Duodenal mucosa (tissue), 2 donors: Measurements from ENCODE around the gene RNF121.

Experiments used
- H3K27ac ChIP-seq: one replicate; pipeline ENCODE4 v1.7.0; 2013; ENCODE audit warnings: low read depth, low read length
- H3K27me3 ChIP-seq, 2 donors: one replicate each; pipeline ENCODE4 v1.7.0; 2013; ENCODE audit warnings: low read length in 2 of 2, control low read depth in 1 of 2; ENCODE audit not compliant: insufficient read depth in 2 of 2, control insufficient read depth in 1 of 2
- H3K36me3 ChIP-seq, 2 donors: one replicate each; pipeline ENCODE4 v1.7.0; 2013; ENCODE audit warnings: low read length in 2 of 2, control low read depth in 1 of 2; ENCODE audit not compliant: insufficient read depth in 2 of 2, control insufficient read depth in 1 of 2
- H3K4me1 ChIP-seq, 2 donors: one replicate each; pipeline ENCODE4 v1.7.0; 2013; ENCODE audit warnings: low read length in 2 of 2, control low read depth in 1 of 2; ENCODE audit not compliant: insufficient read depth in 2 of 2, control insufficient read depth in 1 of 2
- H3K4me3 ChIP-seq, 2 donors: one replicate each; pipeline ENCODE4 v1.7.0; 2013; ENCODE audit warnings: low read length in 2 of 2, low read depth in 1 of 2
- H3K9ac ChIP-seq, 2 donors: one replicate each; pipeline ENCODE4 v1.7.0; 2013; ENCODE audit warnings: low read length in 2 of 2, low read depth in 1 of 2
- H3K9me3 ChIP-seq, 2 donors: one replicate each; pipeline ENCODE4 v1.7.0; 2013; ENCODE audit warnings: low read length in 2 of 2, control low read depth in 1 of 2; ENCODE audit not compliant: control insufficient read depth in 1 of 2

The RNF121 gene

GRCh38 chr11:72003776-72004171, 74.9 kb downstream of the RNF121 start:
- Histone ChIP-seq H3K9ac (no peak overlapping the region), H3K27me3 (no peaks in the 10 kb centered on the region), H3K4me3 (no peak overlapping the region), H3K27ac (no peak overlapping the region), H3K36me3 (peaks cover 79 to 87% of the 10 kb centered on the region in 2 donors), H3K9me3 (no peaks in the 10 kb centered on the region), H3K4me1 (peaks cover 17 to 20% of the 10 kb centered on the region in 2 donors)

GRCh38 chr11:72004515-72005346, 75.9 kb downstream of the RNF121 start:
- Histone ChIP-seq H3K9me3 (no peaks in the 10 kb centered on the region), H3K27me3 (no peaks in the 10 kb centered on the region), H3K9ac (no peak overlapping the region), H3K27ac (no peak overlapping the region), H3K36me3 (peaks cover 81 to 96% of the 10 kb centered on the region in 2 donors), H3K4me3 (no peak overlapping the region), H3K4me1 (peaks cover 7 to 11% of the 10 kb centered on the region in 2 donors)

- no peaks in the 10 kb centered on the region for H3K9me3 ChIP-seq
- peaks cover 90 to 100% of the 10 kb centered on the region in 2 donors for H3K36me3 ChIP-seq
- no peak overlapping the region for H3K27ac ChIP-seq
- no peak overlapping the region for H3K9ac ChIP-seq
- H3K4me3 ChIP-seq, result no peak overlapping the region
- no peaks in the 10 kb centered on the region for H3K27me3 ChIP-seq
- peaks cover 0 to 2% of the 10 kb centered on the region in 2 donors for H3K4me1 ChIP-seq
Observed at GRCh38 chr11:72005347-72006260, 76.8 kb downstream of the RNF121 start.

GRCh38 chr11:72006309-72007088, 77.7 kb downstream of the RNF121 start:
- H3K36me3 ChIP-seq, result peaks cover 92 to 100% of the 10 kb centered on the region in 2 donors
- H3K9ac ChIP-seq, result no peak overlapping the region
- no peak overlapping the region for H3K27ac ChIP-seq

GRCh38 chr11:72007089-72007476, 78.2 kb downstream of the RNF121 start:
- Histone ChIP-seq H3K27me3 (no peaks in the 10 kb centered on the region), H3K4me1 (no peaks in the 10 kb centered on the region), H3K9me3 (no peaks in the 10 kb centered on the region), H3K36me3 (peaks cover 92 to 100% of the 10 kb centered on the region in 2 donors), H3K4me3 (no peak overlapping the region), H3K9ac (no peak overlapping the region), H3K27ac (no peak overlapping the region)

More at GRCh38 chr11:72006309-72007088, 77.7 kb downstream of the RNF121 start:
- Histone ChIP-seq H3K4me1 (no peaks in the 10 kb centered on the region), H3K27me3 (no peaks in the 10 kb centered on the region), H3K4me3 (no peak overlapping the region), H3K9me3 (no peaks in the 10 kb centered on the region)

GRCh38 chr11:72007587-72007986, 78.7 kb downstream of the RNF121 start:
- Histone ChIP-seq H3K9me3 (no peaks in the 10 kb centered on the region), H3K9ac (no peak overlapping the region), H3K4me3 (no peak overlapping the region), H3K27ac (no peak overlapping the region), H3K36me3 (peaks cover 92 to 100% of the 10 kb centered on the region in 2 donors), H3K27me3 (no peaks in the 10 kb centered on the region), H3K4me1 (peaks cover 0 to 1% of the 10 kb centered on the region in 2 donors)

GRCh38 chr11:72008728-72009127, 79.9 kb downstream of the RNF121 start:
- H3K4me3 ChIP-seq, result no peak overlapping the region
- H3K27ac ChIP-seq, result no peak overlapping the region
- H3K36me3 ChIP-seq, result peaks cover 90 to 100% of the 10 kb centered on the region in 2 donors

GRCh38 chr11:72009156-72009555, 80.3 kb downstream of the RNF121 start:
- peaks cover 90 to 100% of the 10 kb centered on the region in 2 donors for H3K36me3 ChIP-seq
- no peak overlapping the region for H3K9ac ChIP-seq
- peaks cover 9 to 15% of the 10 kb centered on the region in 2 donors for H3K4me1 ChIP-seq
- no peaks in the 10 kb centered on the region for H3K9me3 ChIP-seq
- H3K27me3 ChIP-seq, result no peaks in the 10 kb centered on the region
- H3K4me3 ChIP-seq, result no peak overlapping the region
- H3K27ac ChIP-seq, result no peak overlapping the region

More at GRCh38 chr11:72008728-72009127, 79.9 kb downstream of the RNF121 start:
- Histone ChIP-seq H3K27me3 (no peaks in the 10 kb centered on the region), H3K9ac (no peak overlapping the region), H3K9me3 (no peaks in the 10 kb centered on the region), H3K4me1 (peaks cover 9 to 13% of the 10 kb centered on the region in 2 donors)

GRCh38 chr11:72010529-72011233, 81.8 kb downstream of the RNF121 start:
- H3K36me3 ChIP-seq, result peaks cover 84 to 100% of the 10 kb centered on the region in 2 donors
- peaks cover 9 to 15% of the 10 kb centered on the region in 2 donors for H3K4me1 ChIP-seq
- H3K27ac ChIP-seq, result no peak overlapping the region

More at GRCh38 chr11:72010529-72011233, 81.8 kb downstream of the RNF121 start:
- no peak overlapping the region for H3K9ac ChIP-seq
- no peak overlapping the region for H3K4me3 ChIP-seq
- H3K9me3 ChIP-seq, result no peaks in the 10 kb centered on the region
- H3K27me3 ChIP-seq, result no peaks in the 10 kb centered on the region
